DOHH2 (cell line): Measurements from ENCODE around the gene PPP4R3A.

Experiments
- H3F3A ChIP-seq: fragments of 200-600 bp; sonication (generic), shearing (Covaris generic); 2 replicates; pipeline ENCODE4 v1.6.0; 2016; ENCODE audit warnings: antibody characterized with exemption, mild to moderate bottlenecking; ENCODE audit not compliant: control insufficient read depth, insufficient read depth
- H3K27ac ChIP-seq: fragments of 200-600 bp; sonication (generic); 2 replicates; pipeline ENCODE4 v1.5.1; 2014; ENCODE audit warnings: low read depth, mild to moderate bottlenecking, low read length, moderate library complexity
- H3K27me3 ChIP-seq: fragments of 200-600 bp; sonication (generic); 2 replicates; pipeline ENCODE4 v1.6.1; 2014; ENCODE audit warnings: mild to moderate bottlenecking, low read length, mixed read lengths; ENCODE audit not compliant: control insufficient read depth
- H3K36me3 ChIP-seq: fragments of 200-600 bp; sonication (generic); 2 replicates; pipeline ENCODE4 v1.6.1; 2014; ENCODE audit warnings: mild to moderate bottlenecking, low read length, moderate library complexity, mixed read lengths; ENCODE audit not compliant: control insufficient read depth
- H3K4me1 ChIP-seq: fragments of 200-600 bp; sonication (generic); 2 replicates; pipeline ENCODE4 v1.6.1; 2014; ENCODE audit warnings: mild to moderate bottlenecking, low read length, mixed read lengths; ENCODE audit not compliant: control insufficient read depth
- H3K4me2 ChIP-seq: fragments of 200-600 bp; sonication (generic); 2 replicates; pipeline ENCODE4 v1.6.0; 2014; ENCODE audit warnings: mild to moderate bottlenecking, low read length, moderate library complexity
- H3K4me3 ChIP-seq: fragments of 200-600 bp; sonication (generic); 2 replicates; pipeline ENCODE4 v1.5.1; 2014; ENCODE audit warnings: mild to moderate bottlenecking, low read length, mixed read lengths
- H3K79me2 ChIP-seq: fragments of 200-600 bp; sonication (generic); 2 replicates; pipeline ENCODE4 v1.6.1; 2014; ENCODE audit warnings: mild to moderate bottlenecking, low read length, mixed read lengths; ENCODE audit not compliant: control insufficient read depth
- H3K9me2 ChIP-seq: fragments of 200-600 bp; sonication (generic); replicated peaks from 2 replicates; pipeline ENCODE4 v1.6.1; 2014; ENCODE audit warnings: mild to moderate bottlenecking, low read length, mixed read lengths; ENCODE audit not compliant: control insufficient read depth
- H3K9me3 ChIP-seq: fragments of 200-600 bp; sonication (generic); 2 replicates; pipeline ENCODE4 v1.6.1; 2014; ENCODE audit warnings: antibody characterized with exemption, low read length, mixed read lengths; ENCODE audit not compliant: control insufficient read depth, insufficient read depth
- H4K20me1 ChIP-seq: fragments of 200-600 bp; sonication (generic); 2 replicates; pipeline ENCODE4 v1.6.0; 2014; ENCODE audit warnings: low read depth, mild to moderate bottlenecking, antibody characterized with exemption, low read length, moderate library complexity; ENCODE audit not compliant: control insufficient read depth, insufficient read depth
- EZH2phosphoT487 ChIP-seq: fragments of 200-600 bp; sonication (generic); IDR thresholded peaks from 2 replicates; pipeline ENCODE4 v1.6.1; 2017; ENCODE audit warnings: borderline replicate concordance, mild to moderate bottlenecking, antibody characterized with exemption, low read length, moderate library complexity, mixed read lengths
- TF ChIP-seq, protein P1 (sequence below): fragments of 200-600 bp; sonication (generic); IDR thresholded peaks from one replicate; pipeline ENCODE4 v1.5.1; 2014; ENCODE audit warnings: antibody characterized with exemption, mild to moderate bottlenecking, low read depth, low read length; ENCODE audit not compliant: poor library complexity, severe bottlenecking

The PPP4R3A gene

GRCh38 chr14:91413547-91414474, 96.3 kb downstream of the PPP4R3A start:
- Histone ChIP-seq H3K4me1 (peaks cover 75% of the 10 kb centered on the region), H3K4me2 (peak overlapping the region; percentile 91), H3K36me3 (peaks cover 80% of the 10 kb centered on the region), H3K9me2 (no peaks in the 10 kb centered on the region), H3K9me3 (no peaks in the 10 kb centered on the region), H3K27me3 (no peaks in the 10 kb centered on the region), H3K4me3 (peak overlapping the region; percentile 87), H3K27ac (peak overlapping the region; percentile 96), H4K20me1 (peaks cover 29% of the 10 kb centered on the region; the same call in 1 of the 2 replicates), H3K79me2 (peaks cover 86% of the 10 kb centered on the region), H3F3A (peaks cover 17% of the 10 kb centered on the region)
- TF ChIP-seq, protein P1, sequence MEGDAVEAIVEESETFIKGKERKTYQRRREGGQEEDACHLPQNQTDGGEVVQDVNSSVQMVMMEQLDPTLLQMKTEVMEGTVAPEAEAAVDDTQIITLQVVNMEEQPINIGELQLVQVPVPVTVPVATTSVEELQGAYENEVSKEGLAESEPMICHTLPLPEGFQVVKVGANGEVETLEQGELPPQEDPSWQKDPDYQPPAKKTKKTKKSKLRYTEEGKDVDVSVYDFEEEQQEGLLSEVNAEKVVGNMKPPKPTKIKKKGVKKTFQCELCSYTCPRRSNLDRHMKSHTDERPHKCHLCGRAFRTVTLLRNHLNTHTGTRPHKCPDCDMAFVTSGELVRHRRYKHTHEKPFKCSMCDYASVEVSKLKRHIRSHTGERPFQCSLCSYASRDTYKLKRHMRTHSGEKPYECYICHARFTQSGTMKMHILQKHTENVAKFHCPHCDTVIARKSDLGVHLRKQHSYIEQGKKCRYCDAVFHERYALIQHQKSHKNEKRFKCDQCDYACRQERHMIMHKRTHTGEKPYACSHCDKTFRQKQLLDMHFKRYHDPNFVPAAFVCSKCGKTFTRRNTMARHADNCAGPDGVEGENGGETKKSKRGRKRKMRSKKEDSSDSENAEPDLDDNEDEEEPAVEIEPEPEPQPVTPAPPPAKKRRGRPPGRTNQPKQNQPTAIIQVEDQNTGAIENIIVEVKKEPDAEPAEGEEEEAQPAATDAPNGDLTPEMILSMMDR, result no peak
- TF ChIP-seq EZH2phosphoT487, result no peak

GRCh38 chr14:91412939-91413338, 97.2 kb downstream of the PPP4R3A start:
- peaks cover 35% of the 10 kb centered on the region; the same call in 1 of the 2 replicates for H4K20me1 ChIP-seq
- H3K36me3 ChIP-seq, result peaks cover 89% of the 10 kb centered on the region
- H3K9me3 ChIP-seq, result no peaks in the 10 kb centered on the region
- no peaks in the 10 kb centered on the region for H3K9me2 ChIP-seq
- H3F3A ChIP-seq, result peaks cover 12% of the 10 kb centered on the region
- H3K27ac ChIP-seq, result peak overlapping the region; percentile 96
- TF ChIP-seq EZH2phosphoT487, result no peak
- TF ChIP-seq, protein P1, result no peak
- peak overlapping the region; percentile 91 for H3K4me2 ChIP-seq
- H3K27me3 ChIP-seq, result no peaks in the 10 kb centered on the region
- peaks cover 73% of the 10 kb centered on the region for H3K4me1 ChIP-seq
- H3K4me3 ChIP-seq, result peak overlapping the region; percentile 87
- H3K79me2 ChIP-seq, result peaks cover 94% of the 10 kb centered on the region

GRCh38 chr14:91410771-91411536, 99.2 kb downstream of the PPP4R3A start:
- peaks cover 90% of the 10 kb centered on the region for H3K4me1 ChIP-seq
- H3K9me2 ChIP-seq, result no peaks in the 10 kb centered on the region
- H3F3A ChIP-seq, result peaks cover 4% of the 10 kb centered on the region; the same call in 1 of the 2 replicates
- H3K4me3 ChIP-seq, result peak overlapping the region; percentile 87
- H3K4me2 ChIP-seq, result peak overlapping the region; percentile 91
- no peaks in the 10 kb centered on the region for H3K27me3 ChIP-seq
- H3K79me2 ChIP-seq, result peaks cover 100% of the 10 kb centered on the region
- H3K27ac ChIP-seq, result peak overlapping the region; percentile 96
- TF ChIP-seq, protein P1, result no peak
- TF ChIP-seq EZH2phosphoT487, result no peak
- H4K20me1 ChIP-seq, result peaks cover 37% of the 10 kb centered on the region; the same call in 1 of the 2 replicates
- peaks cover 95% of the 10 kb centered on the region for H3K36me3 ChIP-seq
- no peaks in the 10 kb centered on the region for H3K9me3 ChIP-seq
